ENCODE results near the gene KATNAL2.

GRCh38 chr18:47050468-47050867 lies 133.1 kb downstream of the KATNAL2 start:
- TF ChIP-seq POLR2A (IDR thresholded peaks at IDR 0.05; ENCODE audit: low read length) (no peak), GATA1 (IDR thresholded peaks at IDR 0.05; ENCODE audit: low read depth, low read length) (no peak)
